ENCODE measurements around the gene LCTL. TPM values are rescaled to one million over a fixed set of nuclear protein-coding genes. Genes with fewer than 3 reads are reported as not detected.

LCTL gene
- total RNA-seq, 3 donors from 2014 or later, result not detected

GRCh38 chr15:66595332-66595731 is 29.5 kb upstream of the LCTL start:
- intact Hi-C loops (cut with DNase I, micrococcal nuclease), result no loop called here
- ATAC-seq, result no peak
- Histone ChIP-seq H3K36me3 (ENCODE audit: low read depth) (no peaks in the 10 kb centered on the region), H3K9me3 (no peaks in the 10 kb centered on the region), H3K4me1 (ENCODE audit: low read depth) (no peaks in the 10 kb centered on the region), H3K4me3 (no peak overlapping the region)
- no peak for TF ChIP-seq CTCF (IDR thresholded peaks at IDR 0.05)
- DNase-seq, result no peak

- no peak for ATAC-seq
- Histone ChIP-seq H3K36me3 (ENCODE audit: low read depth) (no peaks in the 10 kb centered on the region), H3K9me3 (no peaks in the 10 kb centered on the region), H3K4me3 (no peak overlapping the region), H3K4me1 (ENCODE audit: low read depth) (no peaks in the 10 kb centered on the region)
- intact Hi-C loops (cut with DNase I, micrococcal nuclease), result no loop called here
- DNase-seq, result no peak
- no peak for TF ChIP-seq CTCF (IDR thresholded peaks at IDR 0.05)
These were observed 29.0 kb upstream of the LCTL start for GRCh38 chr15:66594836-66595235.

GRCh38 chr15:66594344-66594743 is 28.5 kb upstream of the LCTL start:
- DNase-seq (no peak), ATAC-seq (no peak)
- H3K4me1 ChIP-seq (ENCODE audit: low read depth), result no peaks in the 10 kb centered on the region
- no peak for TF ChIP-seq CTCF (IDR thresholded peaks at IDR 0.05)
- H3K9me3 ChIP-seq, result no peaks in the 10 kb centered on the region
- intact Hi-C loops (cut with DNase I, micrococcal nuclease), result no loop called here
- H3K4me3 ChIP-seq, result no peak overlapping the region
- no peaks in the 10 kb centered on the region for H3K36me3 ChIP-seq (ENCODE audit: low read depth)

- Histone ChIP-seq H3K4me1 (ENCODE audit: low read depth) (no peaks in the 10 kb centered on the region), H3K4me3 (no peak overlapping the region), H3K9me3 (no peaks in the 10 kb centered on the region), H3K36me3 (ENCODE audit: low read depth) (no peaks in the 10 kb centered on the region)
- no peak for ATAC-seq
- intact Hi-C loops (cut with DNase I, micrococcal nuclease), result no loop called here
- no peak for DNase-seq
- no peak for TF ChIP-seq CTCF (IDR thresholded peaks at IDR 0.05)
These were observed 27.5 kb upstream of the LCTL start for GRCh38 chr15:66593219-66593780.

GRCh38 chr15:66592505-66593218 is 26.9 kb upstream of the LCTL start:
- H3K4me3 ChIP-seq, result no peak overlapping the region
- TF ChIP-seq CTCF (IDR thresholded peaks at IDR 0.05), result no peak
- H3K9me3 ChIP-seq, result no peaks in the 10 kb centered on the region
- intact Hi-C loops (cut with DNase I, micrococcal nuclease), result no loop called here
- ATAC-seq (peak; percentile 50), DNase-seq (peak in 1 of 3 donors; percentile 31)
- no peaks in the 10 kb centered on the region for H3K4me1 ChIP-seq (ENCODE audit: low read depth)
- H3K36me3 ChIP-seq (ENCODE audit: low read depth), result no peaks in the 10 kb centered on the region
